Common myeloid progenitor, CD34-positive (primary cell): ENCODE measurements around the gene LASP1.

Source experiments
- CTCF ChIA-PET: fragments of 350-600 bp; sonication (Branson Sonifier 250); formaldehyde crosslinking; loops from one replicate; lab custom pipeline; 2021; ENCODE audit warnings: antibody characterized with exemption; lab: Charles Lee
- POLR2A ChIA-PET: fragments of 350-600 bp; sonication (Branson Sonifier 250); formaldehyde crosslinking; loops from one replicate; lab custom pipeline; 2021; ENCODE audit warnings: antibody characterized with exemption; lab: Charles Lee
- DNase-seq, 3 donors: peaks; one replicate each; pipeline versions ENCODE4 v3.0.0 to v3.0.0-alpha.2; 2013
- H3K27ac ChIP-seq, 2 experiments: 1 replicate in 1 of 2; 2 replicates in 1 of 2; pipeline ENCODE4 v1.7.0; 2013; ENCODE audit warnings: inconsistent platforms in 2 of 2, low read length in 2 of 2, mild to moderate bottlenecking in 2 of 2, low read depth in 1 of 2, moderate library complexity in 1 of 2; ENCODE audit not compliant: severe bottlenecking in 2 of 2, insufficient read depth in 1 of 2, poor library complexity in 1 of 2
- H3K27me3 ChIP-seq, 5 experiments: replicated peaks in 2 of 5; 1 replicate in 3 of 5; 2 replicates in 2 of 5; pipeline versions ENCODE4 v1.6.1 to v1.7.0; 2013; ENCODE audit warnings: low read length in 4 of 5, mild to moderate bottlenecking in 2 of 5, moderate library complexity in 2 of 5, inconsistent platforms in 1 of 5; ENCODE audit not compliant: insufficient read depth in 5 of 5, control insufficient read depth in 4 of 5
- H3K36me3 ChIP-seq, 4 experiments: 1 replicate in 2 of 4; 2 replicates in 2 of 4; pipeline versions ENCODE4 v1.6.1 to v1.7.0; 2013; ENCODE audit warnings: low read length in 3 of 4, control low read depth in 1 of 4, mild to moderate bottlenecking in 1 of 4; ENCODE audit not compliant: control insufficient read depth in 4 of 4, insufficient read depth in 4 of 4
- H3K4me1 ChIP-seq, 4 experiments: 1 replicate in 3 of 4; 2 replicates in 1 of 4; pipeline versions ENCODE4 v1.6.1 to v1.7.1; 2013; ENCODE audit warnings: low read length in 3 of 4, mild to moderate bottlenecking in 3 of 4, control low read depth in 1 of 4, inconsistent platforms in 1 of 4, moderate library complexity in 1 of 4; ENCODE audit not compliant: control insufficient read depth in 4 of 4, insufficient read depth in 4 of 4; ENCODE audit errors: control extremely low read depth in 1 of 4
- H3K4me3 ChIP-seq, 7 experiments: 1 replicate in 4 of 7; 2 replicates in 3 of 7; pipeline versions ENCODE4 v1.5.1 to v1.7.0; 2013; ENCODE audit warnings: mild to moderate bottlenecking in 7 of 7, low read length in 6 of 7, moderate library complexity in 6 of 7, inconsistent platforms in 2 of 7, low read depth in 2 of 7, control low read depth in 1 of 7; ENCODE audit not compliant: insufficient read depth in 4 of 7, control insufficient read depth in 1 of 7; ENCODE audit errors: extremely low read depth in 1 of 7
- H3K9me3 ChIP-seq, 5 experiments: 1 replicate in 4 of 5; 2 replicates in 1 of 5; pipeline versions ENCODE4 v1.6.1 to v1.7.1; 2013; ENCODE audit warnings: low read length in 4 of 5, mild to moderate bottlenecking in 2 of 5, inconsistent platforms in 1 of 5, low read depth in 1 of 5, moderate library complexity in 1 of 5; ENCODE audit not compliant: control insufficient read depth in 4 of 5, insufficient read depth in 2 of 5; ENCODE audit errors: control extremely low read depth in 1 of 5
- WGBS: methylation state at CpG from one replicate; pipeline ENCODE4 v1.1.5; 2013; ENCODE audit not compliant: insufficient coverage; 5-methylcytosine and 5-hydroxymethylcytosine counted together

The LASP1 gene

DNA sequence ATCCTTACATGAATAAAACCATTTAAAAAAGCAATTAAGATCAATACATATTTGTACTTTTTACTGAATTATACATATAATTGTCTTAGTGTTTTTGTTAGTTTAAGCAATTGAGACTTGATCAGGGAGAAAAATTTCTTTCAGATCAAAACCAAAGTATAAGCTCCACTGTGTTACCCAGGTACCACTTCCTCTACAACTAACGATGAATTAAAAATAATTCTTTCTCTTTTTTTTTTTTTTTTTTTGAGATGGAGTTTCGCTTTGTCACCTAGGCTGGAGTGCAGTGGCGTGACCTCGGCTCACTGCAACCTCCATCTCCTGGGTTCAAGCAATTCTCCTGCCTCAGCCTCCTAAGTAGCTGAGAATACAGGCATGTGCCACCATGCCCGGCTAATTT lies 90.5 kb downstream of the LASP1 start:
- POLR2A ChIA-PET, result interaction anchor here (0.6 kb wide), 1 partner anchor 19 kb away, joined by 3 read pairs; no protein-coding TSS in a partner anchor
- no peak overlapping the region for H3K27ac ChIP-seq

DNA sequence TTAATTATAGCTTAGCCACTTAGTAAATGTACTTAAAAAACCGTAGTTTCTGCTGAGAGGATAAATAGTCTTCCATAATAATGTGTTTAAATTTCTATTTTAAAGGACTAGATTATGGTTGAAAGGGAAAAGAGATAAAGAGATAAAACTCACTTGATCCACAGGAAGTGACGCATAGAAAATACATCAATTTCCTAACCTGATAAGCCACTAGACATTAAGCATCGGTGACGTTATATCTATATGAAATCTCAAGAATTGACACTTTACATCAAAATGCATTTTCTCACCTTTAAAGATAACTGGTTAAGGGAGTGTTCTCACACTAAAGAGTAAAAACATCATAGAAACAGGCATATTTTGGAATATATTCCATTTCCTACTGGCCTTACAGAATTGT lies 91.6 kb downstream of the LASP1 start:
- ChIA-PET CTCF (no interaction called here), POLR2A (no interaction called here)
- Histone ChIP-seq H3K27ac (no peak overlapping the region), H3K4me1 (no peaks in the 10 kb centered on the region), H3K27me3 (no peaks in the 10 kb centered on the region), H3K4me3 (no peak overlapping the region), H3K36me3 (no peaks in the 10 kb centered on the region), H3K9me3 (no peaks in the 10 kb centered on the region)
- 100% methylated on average over 2 of the region's 4 CpGs for WGBS
- DNase-seq, result no peak

More for the DNA sequence above, 90.5 kb downstream of the LASP1 start:
- H3K4me3 ChIP-seq, result no peak overlapping the region
- H3K4me1 ChIP-seq, result no peaks in the 10 kb centered on the region
- H3K27me3 ChIP-seq, result no peaks in the 10 kb centered on the region
- no peak for DNase-seq
- 80% methylated on average over 3 of the region's 5 CpGs for WGBS
- H3K36me3 ChIP-seq, result no peaks in the 10 kb centered on the region
- CTCF ChIA-PET, result interaction anchor here (1.1 kb wide), 1 partner anchor 53 kb away, joined by 3 read pairs; no protein-coding TSS in a partner anchor
- H3K9me3 ChIP-seq, result no peaks in the 10 kb centered on the region

DNA sequence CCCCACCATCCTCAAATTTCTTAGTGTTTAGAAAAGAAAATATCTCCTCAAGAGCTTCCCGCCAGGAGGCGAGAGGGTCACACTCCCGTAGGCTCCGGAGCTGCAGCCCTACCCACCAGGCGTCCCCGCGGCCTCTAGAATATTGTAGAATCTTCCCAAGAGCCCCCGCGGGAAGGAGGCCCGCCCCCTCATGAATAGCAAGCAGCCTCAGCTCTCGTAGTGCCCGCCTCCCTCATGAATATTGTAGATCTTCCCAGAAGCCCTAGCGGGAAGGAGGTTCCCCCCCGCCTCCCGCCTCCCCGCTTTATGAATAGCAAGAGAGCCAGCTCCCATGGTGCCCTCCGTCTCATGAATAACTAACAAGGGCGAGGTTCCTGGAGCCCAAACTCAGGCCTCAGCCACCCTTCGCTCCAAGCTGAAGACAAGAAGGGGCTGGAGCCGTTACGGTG lies 97.5 kb downstream of the LASP1 start, which contains the start of gene FBXO47:
Gene FBXO47 (minus strand): TSS at position 114 of the 449 bp plus-strand sequence. CDS start 4,378 bp downstream, outside the sequence.
- whole genome bisulfite sequencing, result 35% methylated on average over 19 of the region's 21 CpGs
- H3K27ac ChIP-seq, result no peak within 1 kb of the TSS

DNA sequence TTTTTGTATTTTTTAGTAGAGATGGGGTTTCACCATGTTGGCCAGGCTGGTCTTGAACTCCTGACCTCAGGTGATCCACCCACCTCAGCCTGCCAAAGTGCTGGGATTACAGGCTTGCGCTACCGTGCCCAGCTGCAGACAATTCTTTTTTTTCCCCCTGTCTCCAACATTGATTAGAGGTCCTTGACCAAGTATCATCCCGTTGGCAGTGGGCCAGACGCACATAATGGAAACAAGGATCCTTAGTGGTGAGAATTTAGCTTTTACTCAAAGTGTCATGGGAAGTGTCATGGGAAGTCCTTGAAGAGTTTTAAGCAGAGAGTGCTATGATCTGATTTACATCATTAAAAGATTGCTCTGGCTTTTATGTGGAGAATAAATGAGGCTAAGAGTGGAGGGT lies 99.4 kb downstream of the LASP1 start:
- H3K4me3 ChIP-seq, result no peak overlapping the region
- no peaks in the 10 kb centered on the region for H3K9me3 ChIP-seq
- no peaks in the 10 kb centered on the region for H3K36me3 ChIP-seq
- no peak for DNase-seq
- WGBS, result 100% methylated on average over 4 of the region's 4 CpGs
- H3K27ac ChIP-seq, result no peak overlapping the region
- ChIA-PET CTCF (interaction anchor here (1.1 kb wide), 1 partner anchor 205 kb away, joined by 3 read pairs; no protein-coding TSS in a partner anchor), POLR2A (no interaction called here)
- no peaks in the 10 kb centered on the region for H3K27me3 ChIP-seq
- H3K4me1 ChIP-seq, result peaks cover 0 to 7% (median 0%) of the 10 kb centered on the region in 4 experiments

More for the DNA sequence above, 97.5 kb downstream of the LASP1 start, which contains the start of gene FBXO47:
- DNase-seq, result peak; percentile 92 to 94 (median 93)
- no peaks in the 10 kb centered on the region for H3K9me3 ChIP-seq
- no peaks in the 10 kb centered on the region for H3K36me3 ChIP-seq
- peak within 1 kb of the TSS in 5 of 7 experiments; percentile 23 to 68 (median 40) for H3K4me3 ChIP-seq
- peaks cover 0 to 7% (median 0%) of the 10 kb centered on the region in 4 experiments for H3K4me1 ChIP-seq
- ChIA-PET CTCF (interaction anchor here (0.9 to 1.9 kb wide), 5 partner anchors 12 to 204 kb away, joined by 3 to 5 read pairs (median 3); no protein-coding TSS in a partner anchor), POLR2A (no interaction called here)
- H3K27me3 ChIP-seq, result no peaks in the 10 kb centered on the region

DNA sequence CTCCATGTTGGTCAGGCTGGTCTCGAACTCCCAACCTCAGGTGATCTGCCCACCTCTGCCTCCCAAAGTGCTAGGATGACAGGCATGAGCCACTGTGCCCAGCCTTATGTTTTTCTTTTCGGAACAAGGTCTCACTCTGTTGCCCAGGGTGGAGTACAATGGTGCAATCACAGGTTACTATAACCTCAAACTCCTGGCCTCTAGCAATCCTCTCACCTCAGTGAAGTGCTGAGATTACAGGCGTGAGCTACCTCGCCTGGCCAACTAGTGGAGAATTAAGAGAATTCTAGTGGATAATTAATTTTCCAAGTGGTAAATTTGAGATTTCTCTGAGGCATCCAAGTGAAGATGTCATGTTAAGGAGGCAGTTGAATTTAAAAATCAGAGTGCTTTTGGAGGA lies 100.3 kb downstream of the LASP1 start:
- CTCF ChIA-PET, result no interaction called here
- Histone ChIP-seq H3K27me3 (no peaks in the 10 kb centered on the region), H3K4me1 (peaks cover 0 to 7% (median 0%) of the 10 kb centered on the region in 4 experiments), H3K9me3 (no peaks in the 10 kb centered on the region), H3K4me3 (no peak overlapping the region), H3K27ac (no peak overlapping the region), H3K36me3 (no peaks in the 10 kb centered on the region)
- DNase-seq, result no peak
- WGBS, result 97% methylated on average over 3 of the region's 4 CpGs
- POLR2A ChIA-PET, result no interaction called here

DNA sequence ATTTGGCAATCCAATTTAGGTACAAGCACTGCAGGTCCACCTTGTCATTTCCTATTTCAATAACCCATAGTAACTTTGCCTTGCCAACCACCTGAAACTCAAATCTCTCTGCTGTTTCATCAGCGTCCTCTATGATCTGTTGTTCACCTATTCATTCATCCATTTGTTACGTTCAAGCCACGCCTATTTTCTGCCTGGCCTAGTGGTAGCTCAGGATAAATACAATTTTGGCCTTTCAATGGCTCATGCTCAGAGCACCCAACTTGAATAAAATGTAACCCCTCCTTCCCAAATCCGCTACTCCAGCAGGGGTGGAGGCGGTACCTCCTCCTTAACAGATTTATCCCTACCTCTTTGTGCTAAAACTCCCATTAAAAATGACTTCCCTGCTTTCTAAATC lies 100.9 kb downstream of the LASP1 start:
- POLR2A ChIA-PET, result no interaction called here
- CTCF ChIA-PET, result interaction anchor here (1.3 kb wide), 1 partner anchor 48 kb away, joined by 3 read pairs; no protein-coding TSS in a partner anchor
- Histone ChIP-seq H3K4me1 (peaks cover 0 to 7% (median 0%) of the 10 kb centered on the region in 4 experiments), H3K4me3 (no peak overlapping the region), H3K27me3 (no peaks in the 10 kb centered on the region), H3K27ac (no peak overlapping the region), H3K9me3 (no peaks in the 10 kb centered on the region), H3K36me3 (no peaks in the 10 kb centered on the region)
- 91% methylated on average over 5 of the region's 5 CpGs for WGBS
- DNase-seq, result no peak
